Measurements from ENCODE around the gene PPFIBP2.

PPFIBP2 gene

GRCh38 chr11:7528514-7529049 lies 14.8 kb downstream of the PPFIBP2 start:
- no peak for DNase-seq

- DNase-seq: no peak
Observed at GRCh38 chr11:7530013-7530640, 16.3 kb downstream of the PPFIBP2 start.

GRCh38 chr11:7531011-7531410 lies 17.2 kb downstream of the PPFIBP2 start:
- DNase-seq: no peak

- peak; percentile 50 for DNase-seq
Observed at GRCh38 chr11:7532405-7533145, 18.8 kb downstream of the PPFIBP2 start.

GRCh38 chr11:7533199-7534041 lies 19.6 kb downstream of the PPFIBP2 start:
- DNase-seq: no peak

GRCh38 chr11:7534042-7534378 lies 20.2 kb downstream of the PPFIBP2 start:
- no peak for DNase-seq

- peak; percentile 37 for DNase-seq
Observed at GRCh38 chr11:7536100-7536499, 22.3 kb downstream of the PPFIBP2 start.

GRCh38 chr11:7537265-7537664 lies 23.5 kb downstream of the PPFIBP2 start:
- no peak for DNase-seq

GRCh38 chr11:7538031-7538430 lies 24.2 kb downstream of the PPFIBP2 start:
- DNase-seq: no peak

- DNase-seq: no peak
Observed at GRCh38 chr11:7538466-7539454, 25.0 kb downstream of the PPFIBP2 start.

- peak; percentile 48 for DNase-seq
Observed at GRCh38 chr11:7540830-7541555, 27.2 kb downstream of the PPFIBP2 start.

GRCh38 chr11:7543302-7543701 lies 29.5 kb downstream of the PPFIBP2 start:
- peak; percentile 13 for DNase-seq

GRCh38 chr11:7544021-7544420 lies 30.2 kb downstream of the PPFIBP2 start:
- DNase-seq: no peak

GRCh38 chr11:7545611-7546010 lies 31.8 kb downstream of the PPFIBP2 start:
- no peak for DNase-seq

GRCh38 chr11:7546324-7546791 lies 32.6 kb downstream of the PPFIBP2 start:
- DNase-seq: peak; percentile 12

GRCh38 chr11:7547687-7548086 lies 33.9 kb downstream of the PPFIBP2 start:
- no peak for DNase-seq

- peak; percentile 60 for DNase-seq
Observed at GRCh38 chr11:7548659-7549274, 35.0 kb downstream of the PPFIBP2 start.

GRCh38 chr11:7549681-7550080 lies 35.9 kb downstream of the PPFIBP2 start:
- DNase-seq: no peak

GRCh38 chr11:7551571-7551970 lies 37.8 kb downstream of the PPFIBP2 start:
- DNase-seq: no peak

GRCh38 chr11:7552666-7553065 lies 38.9 kb downstream of the PPFIBP2 start:
- no peak for DNase-seq

Data from NCI-H82 (cell line).